HG03460 (cell line): ENCODE data around the gene SPI1.
"Not testable (repeated sequence)": the region's sequence is repeated elsewhere in the genome, so short reads cannot be mapped to it uniquely, and the experiment has no call there.

Experiments
- ATAC-seq: cut with Tn5 transposase; IDR thresholded peaks from one replicate; pipeline ENCODE4 v1.9.1; 2021; ENCODE audit not compliant: unreplicated experiment

The SPI1 gene

GRCh38 chr11:47328449-47329390, 49.6 kb downstream of the SPI1 start:
- ATAC-seq = peak; percentile 50

DNA sequence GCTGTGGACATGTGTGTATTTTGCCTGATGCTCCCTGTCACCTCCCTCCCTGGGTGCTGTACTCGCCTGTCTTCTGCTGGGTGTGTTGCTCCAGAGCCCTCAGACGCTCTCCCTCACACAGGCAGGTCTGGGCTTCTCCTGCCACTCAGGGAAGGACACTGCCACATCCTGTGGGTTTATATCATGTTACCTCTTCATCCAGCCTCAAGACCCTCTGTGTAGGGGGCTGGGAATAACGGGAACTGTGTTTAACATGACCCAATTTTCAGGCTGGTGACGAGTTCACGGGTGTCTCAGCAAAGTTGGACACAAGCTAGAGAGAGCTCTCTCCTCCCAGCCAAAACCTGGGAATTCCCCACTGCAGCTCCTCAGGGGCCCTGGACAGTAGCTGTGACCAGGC, 50.4 kb downstream of the SPI1 start:
- no peak for ATAC-seq

- no peak for ATAC-seq
These were observed 51.3 kb downstream of the SPI1 start for GRCh38 chr11:47327025-47327424.

GRCh38 chr11:47326198-47326597, 52.1 kb downstream of the SPI1 start:
- no peak for ATAC-seq

DNA sequence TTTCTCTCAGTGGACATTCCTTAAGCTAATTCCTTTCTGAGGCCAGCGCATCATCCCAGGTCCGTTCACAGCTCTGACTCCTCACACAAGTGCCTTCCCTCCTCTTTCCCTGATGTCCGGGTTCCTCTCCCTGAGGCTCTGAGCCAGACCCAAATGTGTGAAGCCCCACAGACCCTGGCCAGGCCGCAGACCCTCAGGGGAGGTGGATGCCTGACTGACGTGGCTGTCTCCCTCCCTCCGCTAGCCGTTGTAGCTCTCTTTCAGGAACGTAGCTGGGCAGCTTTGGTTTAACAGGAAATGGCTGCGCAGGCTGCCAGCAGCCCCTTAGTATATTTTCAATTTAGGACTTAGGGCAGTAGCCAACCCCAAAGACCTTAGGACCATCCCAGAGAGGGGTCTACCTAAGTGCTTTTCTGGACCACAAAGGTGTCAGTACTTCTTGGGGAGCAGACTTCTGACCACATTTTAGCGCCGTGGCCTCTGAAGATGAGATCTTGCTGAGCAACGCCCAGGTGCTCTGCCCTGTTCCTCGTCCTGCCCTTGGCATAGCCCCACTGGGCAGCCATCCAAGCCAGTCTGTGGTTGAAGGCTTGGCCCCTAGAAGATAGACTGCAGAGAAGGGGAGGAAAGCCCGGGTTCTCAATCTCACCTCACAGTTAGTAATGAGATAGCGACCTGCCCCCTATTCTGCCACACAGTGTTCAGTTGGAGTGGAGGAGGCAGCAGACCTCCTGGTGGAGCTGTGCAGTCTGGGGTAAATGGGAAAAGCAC, 52.9 kb downstream of the SPI1 start:
- ATAC-seq = no peak

- no peak for ATAC-seq
These were observed 53.8 kb downstream of the SPI1 start for GRCh38 chr11:47324520-47324919.

- no peak for ATAC-seq
These were observed 60.2 kb downstream of the SPI1 start for GRCh38 chr11:47318166-47318565.

GRCh38 chr11:47317064-47317828, 61.1 kb downstream of the SPI1 start:
- peak; percentile 78 for ATAC-seq

GRCh38 chr11:47316501-47316900, 61.8 kb downstream of the SPI1 start:
- not testable (repeated sequence) for ATAC-seq

- no peak for ATAC-seq
These were observed 63.4 kb downstream of the SPI1 start for GRCh38 chr11:47314992-47315391.

GRCh38 chr11:47308050-47308823, 70.1 kb downstream of the SPI1 start:
- no peak for ATAC-seq

- no peak for ATAC-seq
These were observed 71.9 kb downstream of the SPI1 start for GRCh38 chr11:47306484-47306844.

DNA sequence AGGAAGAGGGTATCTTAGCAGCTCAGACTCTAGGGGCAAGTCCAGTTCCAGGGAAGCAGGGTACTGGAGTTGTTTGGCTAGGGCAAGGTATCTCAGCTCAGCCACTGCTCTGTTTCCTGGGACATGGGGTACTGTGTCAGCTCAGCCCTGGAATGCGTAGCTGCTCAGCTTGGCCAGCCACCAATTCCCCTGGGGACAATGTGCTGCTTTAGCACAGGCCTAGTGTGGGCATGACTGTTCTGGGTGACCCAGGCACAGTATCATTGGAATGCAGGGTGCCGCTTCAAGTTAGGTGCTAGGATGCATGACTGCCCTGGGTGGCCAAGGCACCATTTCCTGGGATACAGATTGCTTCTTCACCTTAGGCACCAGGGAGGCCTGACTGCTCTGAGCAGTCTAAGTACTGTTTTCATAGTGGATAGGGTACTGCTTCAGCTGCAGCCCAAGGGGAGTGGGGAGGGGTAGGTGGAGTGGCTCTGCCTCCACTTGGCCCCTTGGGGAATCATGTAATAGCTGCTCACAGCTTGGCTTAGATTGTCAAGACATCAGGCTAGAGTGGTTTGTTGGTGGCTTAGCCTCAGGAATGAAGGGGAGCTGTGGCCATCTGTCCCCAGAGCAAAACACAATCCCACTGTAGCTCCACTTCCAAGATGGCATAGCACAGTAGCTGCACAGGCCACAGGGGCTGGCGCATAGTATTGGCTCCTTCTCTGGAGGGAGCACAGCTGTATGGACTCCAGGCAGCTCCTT, 72.4 kb downstream of the SPI1 start:
- no peak for ATAC-seq
